KBM-7 (cell line): ENCODE data around the gene ANKRD33.

ENCODE experiments used
- DNase-seq: peaks from one replicate; pipeline ENCODE4 v3.0.0-alpha.2; 2015
- in situ Hi-C: fragments of 300-500 bp; cut with MboI; formaldehyde crosslinking; loops from 2 replicates; pipeline ENCODE4 v1.14.3; 2020; ENCODE audit warnings: low sequenced_read_pairs, low pct_unique_long_range_greater_than_20kb, mixed read lengths

ANKRD33 gene

DNA sequence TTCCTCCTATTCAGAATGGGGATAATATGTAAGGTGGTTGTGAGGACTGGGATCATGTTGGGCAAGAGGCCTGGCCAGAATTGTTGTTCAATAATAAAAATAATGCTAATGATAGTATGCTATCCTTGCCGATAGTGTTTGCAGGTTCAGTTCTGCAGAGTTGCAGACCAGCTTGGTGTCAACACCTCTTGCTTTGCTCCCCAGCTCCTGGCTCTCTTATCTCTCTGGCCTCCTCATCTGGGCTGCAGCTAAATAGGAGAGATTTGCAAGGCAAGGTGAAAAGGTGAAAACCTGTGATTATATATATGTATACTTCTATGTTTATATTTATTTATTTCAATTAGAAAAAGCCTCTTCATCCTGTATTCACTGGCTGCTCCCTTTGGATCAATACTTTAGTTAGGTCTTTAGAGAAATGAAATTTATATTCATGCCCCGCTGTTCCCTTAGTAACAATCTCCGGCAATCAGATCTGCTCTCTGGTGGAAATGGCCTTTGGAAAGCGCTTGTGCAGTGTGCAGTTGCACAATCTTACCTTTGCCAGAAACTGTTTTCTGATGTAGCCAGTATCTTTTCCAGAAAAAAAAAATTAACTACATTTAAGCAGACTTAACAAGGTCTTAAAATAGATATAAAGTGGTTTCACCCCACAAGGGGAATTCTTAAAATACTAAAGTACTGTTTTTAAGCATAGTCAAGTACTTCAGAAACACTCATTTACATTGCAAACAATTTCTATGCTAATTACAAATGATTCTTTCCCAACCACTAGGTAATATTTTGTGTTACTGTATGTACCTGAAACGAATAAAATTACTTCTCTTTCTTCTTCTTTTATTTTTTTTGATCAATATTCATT is 44.5 kb downstream of the ANKRD33 start:
- no peak for DNase-seq
- in situ Hi-C loops, result no loop called here

DNA sequence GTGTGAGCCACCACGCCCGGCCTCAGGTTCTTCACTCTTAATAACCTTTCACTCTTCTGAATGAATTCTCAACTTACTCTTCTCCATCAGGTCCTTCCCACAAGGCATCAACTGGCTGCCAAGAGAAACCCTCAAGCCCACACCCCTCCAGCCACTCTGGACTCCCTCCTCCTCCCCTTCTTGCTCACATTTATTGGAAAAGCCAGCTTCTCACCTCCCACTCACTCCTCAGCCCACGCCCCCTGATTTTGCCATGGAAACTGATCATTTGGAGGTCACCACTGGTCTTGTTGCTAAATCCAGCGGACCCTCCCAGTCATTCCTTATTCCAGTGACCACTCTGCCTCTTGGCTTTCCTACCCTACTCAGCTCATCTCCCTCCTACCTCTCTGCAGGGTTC is 46.2 kb downstream of the ANKRD33 start:
- in situ Hi-C loops, result no loop called here
- no peak for DNase-seq

DNA sequence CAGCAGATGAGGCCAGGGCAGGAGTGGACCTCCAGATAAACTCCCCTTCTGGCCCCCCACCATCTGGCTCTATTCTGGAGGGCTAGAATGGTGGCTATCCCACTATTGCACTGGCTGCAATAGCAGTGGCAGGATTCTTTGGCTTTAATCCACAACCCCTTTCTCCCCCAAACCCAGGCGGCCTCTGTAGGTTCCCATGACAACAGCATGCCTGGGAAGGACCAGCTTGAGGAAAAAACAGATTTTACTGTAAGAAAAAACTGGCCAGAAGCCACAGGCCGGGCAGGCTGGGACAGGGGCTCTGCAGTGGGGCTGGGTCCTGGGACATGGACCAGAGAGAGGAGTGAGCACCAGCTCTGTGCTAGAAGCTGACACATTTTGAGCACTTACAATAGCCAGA is 50.0 kb downstream of the ANKRD33 start:
- no peak for DNase-seq
- in situ Hi-C loops, result no loop called here

DNA sequence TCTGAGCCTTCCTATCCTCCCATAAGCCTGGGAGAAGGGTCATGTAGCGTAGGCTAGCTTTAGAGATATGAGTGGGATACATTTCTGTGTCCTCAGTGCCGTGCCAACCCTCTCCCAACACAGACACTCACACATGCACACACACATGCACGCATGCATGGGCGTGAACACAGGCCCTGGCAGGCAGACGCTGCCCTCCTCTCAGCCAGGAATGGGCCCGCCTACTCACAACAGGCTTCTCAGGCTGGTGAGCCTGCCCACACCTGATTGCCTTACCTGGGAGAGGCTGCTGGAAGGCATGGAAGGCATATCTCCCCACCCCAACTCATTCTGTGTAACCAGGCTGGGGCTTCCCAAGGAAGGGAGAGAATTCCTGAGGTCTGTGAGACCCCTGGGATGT is 50.8 kb downstream of the ANKRD33 start:
- in situ Hi-C loops, result no loop called here
- no peak for DNase-seq

- in situ Hi-C loops, result no loop called here
- DNase-seq, result no peak
Observed at GRCh38 chr12:51941011-51941581, 53.2 kb downstream of the ANKRD33 start.
